Calu3 (cell line): Measurements from ENCODE around the gene CENPH. TPM values are rescaled to one million over a fixed set of nuclear protein-coding genes. Genes with fewer than 3 reads are reported as not detected.
A peak's percentile ranks its signal among the peaks of the same experiment; 100 is the strongest.
"Not testable (repeated sequence)": the region's sequence is repeated elsewhere in the genome, so short reads cannot be mapped to it uniquely, and the experiment has no call there.

Source experiments
- BruUV-seq: library from RNA; stranded (reverse); fragments of 400-500 nt; replicated peaks from 2 replicates; lab custom pipeline; 2021; lab: Mats Ljungman, UMichigan
- CTCF ChIA-PET: fragments of 300-600 bp; sonication (Branson Sonifier 250); formaldehyde crosslinking; loops from one replicate; lab custom pipeline; 2022; ENCODE audit warnings: antibody characterized with exemption; lab: Charles Lee
- DNase-seq: peaks from one replicate; pipeline ENCODE4 v3.0.0; 2022
- H3K27ac Mint-ChIP-seq: one replicate; pipeline ENCODE4 v1.8.0; 2022; ENCODE audit warnings: mixed read lengths; ENCODE audit not compliant: unreplicated experiment
- H3K27me3 Mint-ChIP-seq: one replicate; pipeline ENCODE4 v1.8.0; 2022; ENCODE audit warnings: mixed read lengths; ENCODE audit not compliant: unreplicated experiment
- H3K36me3 Mint-ChIP-seq: one replicate; pipeline ENCODE4 v1.8.0; 2022; ENCODE audit warnings: mild to moderate bottlenecking, moderate library complexity, mixed read lengths; ENCODE audit not compliant: insufficient read depth, unreplicated experiment
- H3K4me1 Mint-ChIP-seq: one replicate; pipeline ENCODE4 v1.8.0; 2022; ENCODE audit warnings: mild to moderate bottlenecking, low read depth, mixed read lengths; ENCODE audit not compliant: unreplicated experiment
- H3K4me3 Mint-ChIP-seq: one replicate; pipeline ENCODE4 v1.8.0; 2022; ENCODE audit warnings: mild to moderate bottlenecking, low read depth, moderate library complexity, mixed read lengths; ENCODE audit not compliant: unreplicated experiment
- H3K9me3 Mint-ChIP-seq: one replicate; pipeline ENCODE4 v1.8.0; 2022; ENCODE audit warnings: low read depth, mixed read lengths; ENCODE audit not compliant: unreplicated experiment
- intact Hi-C: fragments of 100-400 bp; cut with micrococcal nuclease; formaldehyde crosslinking; loops from one replicate; pipeline ENCODE4 v1.10.0; 2022; ENCODE audit not compliant: unreplicated experiment
- total RNA-seq: library from RNA; stranded (reverse); gene quantifications from 2 replicates; pipeline ENCODE4 v1.2.3, GENCODE V29; 2022
- TF ChIP-seq, protein P1 (sequence below): fragments of 200-600 bp; IDR thresholded peaks from one replicate; pipeline ENCODE4 v1.8.0; 2022; ENCODE audit warnings: antibody characterized with exemption; ENCODE audit not compliant: unreplicated experiment

The CENPH gene
- total RNA-seq, 1 experiment from 2014 or later, result 17.0 TPM

- TF ChIP-seq, protein P1, sequence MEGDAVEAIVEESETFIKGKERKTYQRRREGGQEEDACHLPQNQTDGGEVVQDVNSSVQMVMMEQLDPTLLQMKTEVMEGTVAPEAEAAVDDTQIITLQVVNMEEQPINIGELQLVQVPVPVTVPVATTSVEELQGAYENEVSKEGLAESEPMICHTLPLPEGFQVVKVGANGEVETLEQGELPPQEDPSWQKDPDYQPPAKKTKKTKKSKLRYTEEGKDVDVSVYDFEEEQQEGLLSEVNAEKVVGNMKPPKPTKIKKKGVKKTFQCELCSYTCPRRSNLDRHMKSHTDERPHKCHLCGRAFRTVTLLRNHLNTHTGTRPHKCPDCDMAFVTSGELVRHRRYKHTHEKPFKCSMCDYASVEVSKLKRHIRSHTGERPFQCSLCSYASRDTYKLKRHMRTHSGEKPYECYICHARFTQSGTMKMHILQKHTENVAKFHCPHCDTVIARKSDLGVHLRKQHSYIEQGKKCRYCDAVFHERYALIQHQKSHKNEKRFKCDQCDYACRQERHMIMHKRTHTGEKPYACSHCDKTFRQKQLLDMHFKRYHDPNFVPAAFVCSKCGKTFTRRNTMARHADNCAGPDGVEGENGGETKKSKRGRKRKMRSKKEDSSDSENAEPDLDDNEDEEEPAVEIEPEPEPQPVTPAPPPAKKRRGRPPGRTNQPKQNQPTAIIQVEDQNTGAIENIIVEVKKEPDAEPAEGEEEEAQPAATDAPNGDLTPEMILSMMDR, result no peak
- Mint-ChIP-seq H3K4me1 (peaks cover 37% of the 10 kb centered on the region), H3K4me3 (peak within 1 kb of the TSS; percentile 88), H3K9me3 (no peaks in the 10 kb centered on the region), H3K27ac (peak within 1 kb of the TSS; percentile 84), H3K36me3 (peaks cover 37% of the 10 kb centered on the region), H3K27me3 (no peaks in the 10 kb centered on the region)
- TSS peak; percentile 96 for BruUV-seq
- CTCF ChIA-PET, result interaction anchor here (0.8 to 1.1 kb wide), 2 partner anchors 12 to 141 kb away, joined by 3 to 6 read pairs; partner anchors contain the start of gene SLC30A5
- intact Hi-C loops, result loop anchor here (10.0 kb wide), 1 partner anchor 50 kb away; the partner anchor contains the start of gene CENPH
- peak; percentile 93 for DNase-seq
These were observed 45.3 kb downstream of the CENPH start, which contains the start of gene CDK7 for GRCh38 chr5:69234457-69235268. TSS of gene CDK7 (plus strand) at chr5:69234886. CDS start at chr5:69234976, 90 bp downstream.

GRCh38 chr5:69236733-69237132 lies 47.4 kb downstream of the CENPH start:
- DNase-seq, BruUV-seq, H3K27me3 Mint-ChIP-seq, H3K9me3 Mint-ChIP-seq: not testable (repeated sequence)
- intact Hi-C loops, result loop anchor here (10.0 kb wide), 1 partner anchor 52 kb away; the partner anchor contains the start of gene CENPH
- CTCF ChIA-PET, result interaction anchor here (0.7 kb wide), 1 partner anchor 19 kb away, joined by 3 read pairs; a partner anchor contains a TSS
- Mint-ChIP-seq H3K4me3 (peak overlapping the region; percentile 88), H3K4me1 (peaks cover 38% of the 10 kb centered on the region), H3K36me3 (peaks cover 45% of the 10 kb centered on the region), H3K27ac (peak overlapping the region; percentile 21)

DNA sequence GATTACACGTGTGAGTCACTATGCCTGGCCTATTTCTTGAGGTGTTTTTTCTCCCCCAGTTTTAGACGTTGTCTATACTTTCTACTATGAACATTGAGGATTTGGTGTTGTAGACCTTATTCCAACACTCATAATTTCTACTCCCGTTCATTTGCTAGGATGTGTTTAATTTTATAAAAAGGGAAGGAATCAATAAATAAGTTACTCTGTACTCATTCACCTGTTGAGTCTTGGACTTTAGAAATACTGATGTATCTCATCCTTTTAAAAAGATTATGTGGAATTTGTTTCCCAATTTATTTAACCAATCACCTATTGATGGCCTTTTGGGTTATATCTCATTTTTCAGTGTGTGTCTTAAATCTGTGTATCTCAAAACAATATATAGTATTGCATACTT lies 48.5 kb downstream of the CENPH start:
- Mint-ChIP-seq H3K27ac (no peak overlapping the region), H3K27me3 (no peaks in the 10 kb centered on the region), H3K9me3 (no peaks in the 10 kb centered on the region), H3K36me3 (peaks cover 45% of the 10 kb centered on the region), H3K4me3 (peak overlapping the region; percentile 88), H3K4me1 (peaks cover 47% of the 10 kb centered on the region)
- DNase-seq, result no peak
- TF ChIP-seq, protein P1, result no peak
- CTCF ChIA-PET, result no interaction called here
- intact Hi-C loops, result loop anchor here (10.0 kb wide), 1 partner anchor 53 kb away; the partner anchor contains the start of gene CENPH
- no TSS peak for BruUV-seq

GRCh38 chr5:69238760-69239251 lies 49.4 kb downstream of the CENPH start:
- peaks cover 49% of the 10 kb centered on the region for H3K36me3 Mint-ChIP-seq
- peak overlapping the region; percentile 62 for H3K27ac Mint-ChIP-seq
- no peaks in the 10 kb centered on the region for H3K9me3 Mint-ChIP-seq
- CTCF ChIA-PET, result no interaction called here
- no TSS peak for BruUV-seq
- TF ChIP-seq, protein P1, result no peak
- peak overlapping the region; percentile 88 for H3K4me3 Mint-ChIP-seq
- intact Hi-C loops, result loop anchor here (10.0 kb wide), 1 partner anchor 54 kb away; the partner anchor contains the start of gene CENPH
- DNase-seq, result peak; percentile 39
- H3K4me1 Mint-ChIP-seq, result peaks cover 50% of the 10 kb centered on the region
- H3K27me3 Mint-ChIP-seq, result no peaks in the 10 kb centered on the region
